Measurements from ENCODE around the gene NHSL1.

- TF ChIP-seq CTCF (IDR thresholded peaks at IDR 0.05) (no peak), POLR2AphosphoS5 (IDR thresholded peaks at IDR 0.05; ENCODE audit: insufficient read depth in 1 of 2, low read depth in 1 of 2) (no peak), POLR2A (IDR thresholded peaks at IDR 0.05) (no peak)
These were observed 14.2 kb downstream of the NHSL1 start for GRCh38 chr6:138485005-138485545.
